ENCODE data around the gene LMAN2L. TPM values are rescaled to one million over a fixed set of nuclear protein-coding genes. Genes with fewer than 3 reads are reported as not detected.

LMAN2L gene
- total RNA-seq, 1 experiment from 2014 or later: 24.0 TPM

DNA sequence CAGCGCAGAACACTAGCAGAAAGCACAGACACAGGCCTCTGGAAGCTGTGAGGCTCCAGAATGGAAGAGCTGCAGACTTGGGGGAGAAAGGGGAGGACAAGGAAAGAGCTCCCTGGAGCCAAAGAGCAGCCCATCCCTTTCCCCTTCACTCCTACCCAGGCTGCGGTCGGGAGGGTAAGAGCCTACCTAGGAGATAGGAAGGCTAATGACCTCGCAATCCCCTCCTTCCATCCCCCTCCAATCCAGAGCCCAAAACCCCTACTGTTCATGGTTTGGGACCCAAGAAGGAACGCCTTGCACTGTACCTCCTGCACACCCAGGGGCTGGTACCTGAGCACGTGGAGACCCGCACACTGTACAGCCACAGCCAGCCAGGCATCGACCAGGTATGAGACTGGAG is 39.8 kb downstream of the LMAN2L start:
- intact Hi-C loops (cut with micrococcal nuclease; ENCODE audit: unreplicated experiment): no loop called here
- Histone ChIP-seq H3K4me3 (ENCODE audit: low read depth, low read length, poor library complexity, severe bottlenecking) (no peak overlapping the region), H3K27me3 (replicated peaks; ENCODE audit: insufficient read depth, low read depth, low read length, poor library complexity) (no peaks in the 10 kb centered on the region), H3K4me1 (ENCODE audit: insufficient read depth, low read length, poor library complexity, severe bottlenecking) (no peaks in the 10 kb centered on the region), H3K9me3 (ENCODE audit: low read depth, low read length, poor library complexity, severe bottlenecking) (no peaks in the 10 kb centered on the region), H3K36me3 (ENCODE audit: insufficient read depth, low read length, poor library complexity, severe bottlenecking) (no peaks in the 10 kb centered on the region), H3K27ac (ENCODE audit: low read depth, low read length, poor library complexity, severe bottlenecking) (no peak overlapping the region)
- no TSS peak for BruUV-seq (replicated peaks)
- ChIA-PET CTCF (no interaction called here), POLR2A (ENCODE audit: low non-redundant PET) (no interaction called here)
- DNase-seq (ENCODE audit: low spot score): no peak
- TF ChIP-seq, protein P1, sequence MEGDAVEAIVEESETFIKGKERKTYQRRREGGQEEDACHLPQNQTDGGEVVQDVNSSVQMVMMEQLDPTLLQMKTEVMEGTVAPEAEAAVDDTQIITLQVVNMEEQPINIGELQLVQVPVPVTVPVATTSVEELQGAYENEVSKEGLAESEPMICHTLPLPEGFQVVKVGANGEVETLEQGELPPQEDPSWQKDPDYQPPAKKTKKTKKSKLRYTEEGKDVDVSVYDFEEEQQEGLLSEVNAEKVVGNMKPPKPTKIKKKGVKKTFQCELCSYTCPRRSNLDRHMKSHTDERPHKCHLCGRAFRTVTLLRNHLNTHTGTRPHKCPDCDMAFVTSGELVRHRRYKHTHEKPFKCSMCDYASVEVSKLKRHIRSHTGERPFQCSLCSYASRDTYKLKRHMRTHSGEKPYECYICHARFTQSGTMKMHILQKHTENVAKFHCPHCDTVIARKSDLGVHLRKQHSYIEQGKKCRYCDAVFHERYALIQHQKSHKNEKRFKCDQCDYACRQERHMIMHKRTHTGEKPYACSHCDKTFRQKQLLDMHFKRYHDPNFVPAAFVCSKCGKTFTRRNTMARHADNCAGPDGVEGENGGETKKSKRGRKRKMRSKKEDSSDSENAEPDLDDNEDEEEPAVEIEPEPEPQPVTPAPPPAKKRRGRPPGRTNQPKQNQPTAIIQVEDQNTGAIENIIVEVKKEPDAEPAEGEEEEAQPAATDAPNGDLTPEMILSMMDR (conservative IDR thresholded peaks at IDR 0.05; ENCODE audit: low read depth, low read length): no peak
- no peak for TF ChIP-seq EZH2 (IDR thresholded peaks at IDR 0.05; ENCODE audit: borderline replicate concordance, low read depth, low read length, poor library complexity, severe bottlenecking)

DNA sequence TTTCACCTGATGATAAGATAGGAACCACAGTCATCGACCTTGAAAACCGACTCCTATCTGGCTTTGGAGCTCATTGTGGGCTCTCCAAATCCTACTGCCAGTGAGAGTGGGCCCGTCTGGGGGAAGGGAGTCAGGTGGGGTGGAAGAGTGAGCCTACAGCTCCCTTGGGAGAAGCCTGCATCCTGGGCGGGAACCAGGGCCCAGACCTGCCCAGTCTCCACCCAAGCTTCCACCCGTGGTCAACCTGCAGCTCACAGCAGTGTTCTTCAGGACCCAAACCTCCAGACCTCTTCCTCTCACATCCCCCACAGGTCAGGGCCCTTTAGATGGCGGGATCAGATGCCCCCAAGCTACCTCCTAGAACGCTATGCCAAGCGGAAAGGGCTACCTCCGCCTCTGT is 40.2 kb downstream of the LMAN2L start:
- no TSS peak for BruUV-seq (replicated peaks)
- no peak for DNase-seq (ENCODE audit: low spot score)
- CTCF ChIA-PET: no interaction called here
- no peak for TF ChIP-seq EZH2 (IDR thresholded peaks at IDR 0.05; ENCODE audit: borderline replicate concordance, low read depth, low read length, poor library complexity, severe bottlenecking)
- TF ChIP-seq, protein P1 (conservative IDR thresholded peaks at IDR 0.05; ENCODE audit: low read depth, low read length): no peak
- Histone ChIP-seq H3K9me3 (ENCODE audit: low read depth, low read length, poor library complexity, severe bottlenecking) (no peaks in the 10 kb centered on the region), H3K27me3 (replicated peaks; ENCODE audit: insufficient read depth, low read depth, low read length, poor library complexity) (no peaks in the 10 kb centered on the region), H3K4me1 (ENCODE audit: insufficient read depth, low read length, poor library complexity, severe bottlenecking) (no peaks in the 10 kb centered on the region), H3K36me3 (ENCODE audit: insufficient read depth, low read length, poor library complexity, severe bottlenecking) (no peaks in the 10 kb centered on the region), H3K27ac (ENCODE audit: low read depth, low read length, poor library complexity, severe bottlenecking) (no peak overlapping the region), H3K4me3 (ENCODE audit: low read depth, low read length, poor library complexity, severe bottlenecking) (no peak overlapping the region)
- intact Hi-C loops (cut with micrococcal nuclease; ENCODE audit: unreplicated experiment): no loop called here
- POLR2A ChIA-PET (ENCODE audit: low non-redundant PET): no interaction called here

DNA sequence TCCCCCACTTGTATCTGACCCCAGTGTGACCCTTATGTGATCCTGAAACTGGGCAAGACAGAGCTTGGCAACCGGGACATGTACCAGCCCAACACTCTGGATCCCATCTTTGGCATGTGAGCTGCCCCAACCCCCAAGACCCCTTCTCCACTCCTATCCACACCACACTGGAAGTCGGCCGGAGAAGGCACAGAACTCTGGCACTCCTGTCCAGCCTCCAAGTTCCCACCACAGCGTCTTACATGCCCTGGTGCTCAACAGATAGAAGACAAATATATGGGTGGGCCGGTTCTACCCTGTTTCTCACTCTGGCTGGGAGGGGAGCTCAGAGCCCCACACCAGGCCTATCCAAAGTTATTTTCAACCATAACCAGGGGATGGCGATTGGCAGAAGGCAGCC is 40.8 kb downstream of the LMAN2L start:
- CTCF ChIA-PET: no interaction called here
- H3K4me3 ChIP-seq (ENCODE audit: low read depth, low read length, poor library complexity, severe bottlenecking): no peak overlapping the region
- BruUV-seq (replicated peaks): no TSS peak
- no peak overlapping the region for H3K27ac ChIP-seq (ENCODE audit: low read depth, low read length, poor library complexity, severe bottlenecking)
- intact Hi-C loops (cut with micrococcal nuclease; ENCODE audit: unreplicated experiment): no loop called here
- no peaks in the 10 kb centered on the region for H3K36me3 ChIP-seq (ENCODE audit: insufficient read depth, low read length, poor library complexity, severe bottlenecking)
- no peaks in the 10 kb centered on the region for H3K9me3 ChIP-seq (ENCODE audit: low read depth, low read length, poor library complexity, severe bottlenecking)
- H3K27me3 ChIP-seq (replicated peaks; ENCODE audit: insufficient read depth, low read depth, low read length, poor library complexity): no peaks in the 10 kb centered on the region
- POLR2A ChIA-PET (ENCODE audit: low non-redundant PET): no interaction called here
- TF ChIP-seq EZH2 (IDR thresholded peaks at IDR 0.05; ENCODE audit: borderline replicate concordance, low read depth, low read length, poor library complexity, severe bottlenecking): no peak
- TF ChIP-seq, protein P1 (conservative IDR thresholded peaks at IDR 0.05; ENCODE audit: low read depth, low read length): no peak
- DNase-seq (ENCODE audit: low spot score): no peak
- no peaks in the 10 kb centered on the region for H3K4me1 ChIP-seq (ENCODE audit: insufficient read depth, low read length, poor library complexity, severe bottlenecking)

Data from A673 (cell line).